Left lung (tissue), 10 donors: ENCODE data around the gene EHMT2. TPM values are rescaled to one million over a fixed set of nuclear protein-coding genes. Genes with fewer than 3 reads are reported as not detected.

Experiments used
- ATAC-seq: fragments of 200-7000 bp; cut with Tn5 transposase; one replicate; pipeline ENCODE4 v1.9.1; 2020; ENCODE audit warnings: moderate library complexity
- DNase-seq, 4 donors: peaks; one replicate each; pipeline ENCODE4 v3.0.0-alpha.2; 2013 to 2020
- H3K27ac ChIP-seq, 2 donors: fragments of 200-600 bp; sonication (generic) in 1 of 2; one replicate each; pipeline versions ENCODE4 v1.5.0 to v1.8.0; 2020 to 2021
- H3K27me3 ChIP-seq, 2 donors: fragments of 200-600 bp; sonication (generic) in 1 of 2; one replicate each; pipeline versions ENCODE4 v1.5.0 to v1.8.0; 2020 to 2021
- H3K36me3 ChIP-seq, 2 donors: fragments of 200-600 bp; sonication (generic) in 1 of 2; one replicate each; pipeline versions ENCODE4 v1.5.0 to v1.8.0; 2020 to 2021
- H3K4me1 ChIP-seq, 2 donors: fragments of 200-600 bp; one replicate each; pipeline ENCODE4 v1.8.0; 2021
- H3K4me3 ChIP-seq, 2 donors: fragments of 200-600 bp; sonication (generic) in 1 of 2; one replicate each; pipeline versions ENCODE4 v1.5.0 to v1.8.0; 2020 to 2021; ENCODE audit warnings: mild to moderate bottlenecking in 1 of 2
- H3K9me3 ChIP-seq, 2 donors: fragments of 200-600 bp; sonication (generic) in 1 of 2; one replicate each; pipeline versions ENCODE4 v1.5.0 to v1.8.0; 2020 to 2021
- intact Hi-C, 2 donors: fragments of 100-400 bp; cut with DNase I; formaldehyde crosslinking; loops; one replicate each; pipeline versions ENCODE4 v1.11.2 to v1.14.2; 2022
- polyA plus RNA-seq, 6 donors: library from polyadenylated mRNA; unstranded; fragments of 120-200 nt; gene quantifications; one replicate each; pipeline ENCODE4 v1.2.1, GENCODE V29; 2013; ENCODE audit not compliant: insufficient read length in 6 of 6
- total RNA-seq, 2 donors: library from RNA; stranded (reverse); fragmentation: NEBNext Ultra II Directional; extraction: Animal tissue kit (Norgen Biotek cat#: 25700); gene quantifications; one replicate each; pipeline ENCODE4 v1.2.1, GENCODE V29; 2021
- TF ChIP-seq, protein P1 (sequence below), 2 donors: fragments of 200-600 bp; sonication (generic) in 1 of 2; IDR thresholded peaks; one replicate each; pipeline versions ENCODE4 v1.5.0 to v1.8.0; 2021; ENCODE audit warnings: antibody characterized with exemption in 2 of 2
- donor health status: DM: no; HTN: yes; CAD: no.
- donor health status: DM: no; HTN: no; CAD: no.

EHMT2 gene
- total and polyA plus RNA-seq, 8 donors, result 41.0 to 85.0 (median 75.3) TPM

DNA sequence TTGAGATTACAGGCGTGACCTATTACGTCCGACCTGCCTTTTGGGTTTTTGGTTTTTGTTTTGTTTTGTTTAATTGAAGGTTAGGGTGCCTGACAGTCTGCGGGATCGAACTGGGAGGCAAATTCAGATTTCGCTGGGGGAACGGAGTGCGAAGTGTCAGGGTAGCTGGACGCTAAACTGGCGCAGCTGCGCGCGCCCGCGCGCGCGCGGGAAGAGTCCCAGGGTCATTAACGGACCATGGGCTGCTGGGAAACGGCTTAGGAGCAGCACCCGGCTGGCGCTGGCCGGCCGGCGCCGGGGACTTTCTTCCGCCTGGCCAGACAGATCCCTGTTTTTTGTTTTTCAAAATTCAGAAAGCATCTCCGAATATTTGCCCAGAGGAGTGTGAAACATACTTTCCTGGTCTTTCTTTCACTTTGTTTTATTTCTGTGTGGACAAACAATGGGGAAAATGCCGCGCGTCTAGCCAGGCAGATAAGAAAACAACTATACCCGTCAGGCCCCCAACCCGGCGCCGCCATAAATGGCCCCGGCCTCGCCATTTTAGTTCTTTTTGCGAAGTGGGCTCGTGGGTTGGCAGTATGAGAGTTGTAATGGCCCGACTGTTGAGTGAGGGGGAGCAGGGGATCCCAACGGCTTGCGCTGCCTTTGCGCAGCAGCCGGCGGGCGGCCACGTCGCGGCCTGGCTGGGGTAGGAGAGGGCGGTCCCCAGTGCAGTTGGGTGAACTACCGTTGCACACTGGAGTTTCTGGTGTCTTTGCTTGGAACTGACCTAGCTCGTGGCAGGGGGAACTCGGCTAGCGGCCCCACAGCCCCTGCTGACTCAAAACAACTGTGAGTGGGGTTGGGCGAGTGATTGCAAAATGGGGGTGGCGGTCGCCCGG, 62.9 kb downstream of the EHMT2 start:
- Histone ChIP-seq H3K4me1 (peaks cover 48 to 80% of the 10 kb centered on the region in 2 donors), H3K27me3 (no peaks in the 10 kb centered on the region), H3K36me3 (peaks cover 0 to 29% of the 10 kb centered on the region in 2 donors), H3K4me3 (peak overlapping the region; percentile 87 to 95), H3K9me3 (no peaks in the 10 kb centered on the region), H3K27ac (peak overlapping the region; percentile 92 to 94)
- intact Hi-C loops, result no loop called here
- ATAC-seq, result peak; percentile 75
- DNase-seq, result peak; percentile 89 to 96 (median 94)
- TF ChIP-seq, protein P1, sequence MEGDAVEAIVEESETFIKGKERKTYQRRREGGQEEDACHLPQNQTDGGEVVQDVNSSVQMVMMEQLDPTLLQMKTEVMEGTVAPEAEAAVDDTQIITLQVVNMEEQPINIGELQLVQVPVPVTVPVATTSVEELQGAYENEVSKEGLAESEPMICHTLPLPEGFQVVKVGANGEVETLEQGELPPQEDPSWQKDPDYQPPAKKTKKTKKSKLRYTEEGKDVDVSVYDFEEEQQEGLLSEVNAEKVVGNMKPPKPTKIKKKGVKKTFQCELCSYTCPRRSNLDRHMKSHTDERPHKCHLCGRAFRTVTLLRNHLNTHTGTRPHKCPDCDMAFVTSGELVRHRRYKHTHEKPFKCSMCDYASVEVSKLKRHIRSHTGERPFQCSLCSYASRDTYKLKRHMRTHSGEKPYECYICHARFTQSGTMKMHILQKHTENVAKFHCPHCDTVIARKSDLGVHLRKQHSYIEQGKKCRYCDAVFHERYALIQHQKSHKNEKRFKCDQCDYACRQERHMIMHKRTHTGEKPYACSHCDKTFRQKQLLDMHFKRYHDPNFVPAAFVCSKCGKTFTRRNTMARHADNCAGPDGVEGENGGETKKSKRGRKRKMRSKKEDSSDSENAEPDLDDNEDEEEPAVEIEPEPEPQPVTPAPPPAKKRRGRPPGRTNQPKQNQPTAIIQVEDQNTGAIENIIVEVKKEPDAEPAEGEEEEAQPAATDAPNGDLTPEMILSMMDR (IDR thresholded peaks at IDR 0.05), result no peak

DNA sequence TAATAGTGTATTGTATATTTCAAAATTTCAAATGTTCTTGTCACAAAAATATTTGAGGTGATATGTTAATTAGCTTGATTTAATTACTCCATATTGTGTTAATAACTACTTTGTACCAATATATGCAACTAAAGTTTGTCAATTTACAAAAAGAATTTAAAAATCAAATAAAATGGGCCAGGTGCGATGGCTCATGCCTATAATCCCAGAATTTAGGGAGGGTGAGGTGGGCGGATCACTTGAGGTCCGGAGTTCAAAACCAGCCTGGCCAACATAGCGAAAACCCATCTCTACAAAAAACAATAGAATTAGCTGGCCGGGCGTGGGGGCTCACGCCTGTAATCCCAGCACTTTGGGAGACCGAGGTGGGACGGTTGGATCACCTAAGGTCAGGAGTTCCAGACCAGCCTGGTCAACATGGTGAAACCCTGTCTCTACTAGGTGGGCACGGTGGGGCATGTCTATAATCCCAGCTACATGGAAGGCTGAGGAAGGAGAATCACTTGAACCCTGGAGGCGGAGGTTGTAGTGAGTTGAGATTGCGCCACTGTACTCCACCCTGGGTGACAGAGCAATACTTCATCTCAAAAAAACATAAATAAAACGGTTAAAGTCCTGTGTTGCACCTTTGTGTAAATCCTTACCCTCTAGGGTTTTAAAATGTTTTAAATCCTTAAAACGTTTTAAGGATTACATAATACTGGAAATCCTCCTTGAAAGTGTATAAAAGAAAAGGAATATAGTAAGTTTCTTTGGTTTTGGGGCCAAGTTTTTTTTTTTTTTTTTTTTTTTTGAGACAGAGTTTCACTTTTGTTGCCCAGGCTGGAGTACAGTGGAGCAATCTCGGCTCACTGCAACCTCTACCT, 65.9 kb downstream of the EHMT2 start:
- ATAC-seq (no peak), DNase-seq (peak in 1 of 4 donors; percentile 50)
- Histone ChIP-seq H3K27me3 (no peaks in the 10 kb centered on the region), H3K9me3 (no peaks in the 10 kb centered on the region), H3K4me1 (peaks cover 24 to 52% of the 10 kb centered on the region in 2 donors), H3K4me3 (peak overlapping the region; percentile 42 to 56), H3K27ac (peak overlapping the region; percentile 84 to 92), H3K36me3 (no peaks in the 10 kb centered on the region)
- TF ChIP-seq, protein P1 (IDR thresholded peaks at IDR 0.05), result no peak
- intact Hi-C loops, result no loop called here

DNA sequence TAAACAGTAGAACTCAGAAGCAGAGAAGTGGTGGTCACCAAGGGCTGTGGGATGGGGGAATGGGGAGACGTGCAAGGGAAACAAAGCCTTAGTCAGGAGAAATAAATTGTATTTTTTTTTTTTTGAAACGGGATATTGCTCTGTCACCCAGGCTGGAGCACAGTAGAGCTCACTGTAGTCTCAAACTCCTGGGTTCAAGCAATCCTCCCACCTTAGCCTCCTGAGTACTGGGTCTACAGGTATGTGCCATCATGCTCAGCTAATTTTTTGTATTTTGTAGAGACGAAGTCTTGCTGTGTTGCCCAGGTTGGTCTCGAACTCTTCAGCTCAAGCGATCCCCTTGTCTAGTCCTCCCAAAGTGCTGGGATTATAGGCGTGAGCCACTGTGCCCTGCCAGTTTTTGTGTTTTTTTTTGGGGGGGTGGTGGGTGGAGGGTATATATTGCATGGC, 66.6 kb downstream of the EHMT2 start:
- H3K36me3 ChIP-seq, result no peaks in the 10 kb centered on the region
- no peaks in the 10 kb centered on the region for H3K9me3 ChIP-seq
- ATAC-seq (no peak), DNase-seq (no peak)
- H3K4me1 ChIP-seq, result peaks cover 25 to 52% of the 10 kb centered on the region in 2 donors
- peak overlapping the region; percentile 84 for H3K27ac ChIP-seq
- no peaks in the 10 kb centered on the region for H3K27me3 ChIP-seq
- intact Hi-C loops, result no loop called here
- TF ChIP-seq, protein P1 (IDR thresholded peaks at IDR 0.05), result no peak
- peak overlapping the region; percentile 42 to 56 for H3K4me3 ChIP-seq

Other genes starting within 250 kb of the EHMT2 start
Only the 30 nearest of the 36 such genes appear.
- 10 to 100 TPM in 1 of 2 donors, 1 to 10 TPM in 1; 6.9 to 13.6 TPM for gene LY6G5B, start 227.7 kb downstream of the EHMT2 start, total RNA-seq
- gene LY6G5B, start 227.7 kb downstream of the EHMT2 start, polyA plus RNA-seq, result 10 to 100 TPM; 25.2 to 41.0 (median 35.8) TPM
- 1 to 10 TPM; 3.1 to 5.9 TPM for gene LY6G5C, start 216.6 kb downstream of the EHMT2 start, total RNA-seq
- gene LY6G5C, start 216.6 kb downstream of the EHMT2 start, polyA plus RNA-seq, result 1 to 10 TPM; 2.9 to 6.3 (median 3.7) TPM
- gene ABHD16A, start 194.4 kb downstream of the EHMT2 start, total RNA-seq, result 10 to 100 TPM; 53.6 to 58.6 TPM
- gene ABHD16A, start 194.4 kb downstream of the EHMT2 start, polyA plus RNA-seq, result 10 to 100 TPM; 55.7 to 63.9 (median 58.6) TPM
- 1 to 10 TPM in 1 of 2 donors, not detected in 1; 1.4 TPM for gene LY6G6F, start 190.8 kb downstream of the EHMT2 start, total RNA-seq
- 1 to 10 TPM in 4 of 6 donors, under 1 TPM in 2; 0.53 to 1.8 (median 1.2) TPM for gene LY6G6F, start 190.8 kb downstream of the EHMT2 start, polyA plus RNA-seq
- gene LY6G6D, start 182.3 kb downstream of the EHMT2 start, total RNA-seq, result not detected
- under 1 TPM in 1 of 6 donors, not detected in 5; 0.57 TPM for gene LY6G6D, start 182.3 kb downstream of the EHMT2 start, polyA plus RNA-seq
- not detected for gene LY6G6C, start 176.0 kb downstream of the EHMT2 start, total RNA-seq
- under 1 TPM; 0.17 to 0.75 (median 0.43) TPM for gene LY6G6C, start 176.0 kb downstream of the EHMT2 start, polyA plus RNA-seq
- 1 to 10 TPM; 1.2 to 1.9 TPM for gene MPIG6B, start 174.3 kb downstream of the EHMT2 start, total RNA-seq
- 1 to 10 TPM; 2.8 to 3.5 (median 3.0) TPM for gene MPIG6B, start 174.3 kb downstream of the EHMT2 start, polyA plus RNA-seq
- gene DDAH2, start 168.4 kb downstream of the EHMT2 start, total RNA-seq, result 10 to 100 TPM; 70.2 to 77.3 TPM
- 100 to 1,000 TPM; 139 to 199 (median 175) TPM for gene DDAH2, start 168.4 kb downstream of the EHMT2 start, polyA plus RNA-seq
- 100 to 1,000 TPM; 283 to 465 TPM for gene CLIC1, start 161.2 kb downstream of the EHMT2 start, total RNA-seq
- 100 to 1,000 TPM; 226 to 279 (median 261) TPM for gene CLIC1, start 161.2 kb downstream of the EHMT2 start, polyA plus RNA-seq
- gene MSH5, start 157.7 kb downstream of the EHMT2 start, total RNA-seq, result 10 to 100 TPM in 1 of 2 donors, 1 to 10 TPM in 1; 9.7 to 20.0 TPM
- gene MSH5, start 157.7 kb downstream of the EHMT2 start, polyA plus RNA-seq, result 10 to 100 TPM; 34.4 to 49.8 (median 39.1) TPM
- 1 to 10 TPM; 1.3 to 3.9 TPM for gene SAPCD1, start 135.0 kb downstream of the EHMT2 start, total RNA-seq
- 10 to 100 TPM in 2 of 6 donors, 1 to 10 TPM in 4; 6.5 to 11.1 (median 8.2) TPM for gene SAPCD1, start 135.0 kb downstream of the EHMT2 start, polyA plus RNA-seq
- gene VWA7, start 120.4 kb downstream of the EHMT2 start, total RNA-seq, result 1 to 10 TPM; 4.6 to 5.0 TPM
- gene VWA7, start 120.4 kb downstream of the EHMT2 start, polyA plus RNA-seq, result 1 to 10 TPM; 1.4 to 3.8 (median 2.2) TPM
- 100 to 1,000 TPM in 1 of 2 donors, 10 to 100 TPM in 1; 43.6 to 103 TPM for gene VARS1, start 101.9 kb downstream of the EHMT2 start, total RNA-seq
- 10 to 100 TPM; 38.4 to 61.7 (median 46.6) TPM for gene VARS1, start 101.9 kb downstream of the EHMT2 start, polyA plus RNA-seq
- gene LSM2, start 90.7 kb downstream of the EHMT2 start, total RNA-seq, result 10 to 100 TPM; 38.7 to 51.5 TPM
- 10 to 100 TPM; 79.4 to 88.5 (median 83.6) TPM for gene LSM2, start 90.7 kb downstream of the EHMT2 start, polyA plus RNA-seq
- 1 to 10 TPM in 1 of 2 donors, under 1 TPM in 1; 0.99 to 1.2 TPM for gene HSPA1L, start 82.4 kb downstream of the EHMT2 start, total RNA-seq
- 1 to 10 TPM; 2.8 to 4.4 (median 3.4) TPM for gene HSPA1L, start 82.4 kb downstream of the EHMT2 start, polyA plus RNA-seq
- gene HSPA1A, start 82.2 kb downstream of the EHMT2 start, total RNA-seq, result 100 to 1,000 TPM; 155 to 205 TPM
- gene HSPA1A, start 82.2 kb downstream of the EHMT2 start, polyA plus RNA-seq, result 100 to 1,000 TPM in 2 of 6 donors, 10 to 100 TPM in 4; 64.3 to 124 (median 78.3) TPM
- 100 to 1,000 TPM; 104 to 180 TPM for gene HSPA1B, start 70.0 kb downstream of the EHMT2 start, total RNA-seq
- gene HSPA1B, start 70.0 kb downstream of the EHMT2 start, polyA plus RNA-seq, result 100 to 1,000 TPM in 2 of 6 donors, 10 to 100 TPM in 4; 66.6 to 125 (median 89.1) TPM
- 100 to 1,000 TPM in 1 of 2 donors, 10 to 100 TPM in 1; 90.4 to 106 TPM for gene NEU1, start 34.9 kb downstream of the EHMT2 start, total RNA-seq
- gene NEU1, start 34.9 kb downstream of the EHMT2 start, polyA plus RNA-seq, result 10 to 100 TPM; 25.7 to 29.8 (median 29.3) TPM
- 10 to 100 TPM; 37.5 to 78.8 TPM for gene SLC44A4, start 18.7 kb downstream of the EHMT2 start, total RNA-seq
- gene SLC44A4, start 18.7 kb downstream of the EHMT2 start, polyA plus RNA-seq, result 10 to 100 TPM in 5 of 6 donors, 1 to 10 TPM in 1; 9.6 to 22.9 (median 18.7) TPM
- 1 to 10 TPM; 4.8 to 6.5 TPM for gene ZBTB12, start 4.4 kb upstream of the EHMT2 start, total RNA-seq
- gene ZBTB12, start 4.4 kb upstream of the EHMT2 start, polyA plus RNA-seq, result 10 to 100 TPM; 20.7 to 23.4 (median 22.9) TPM
- 100 to 1,000 TPM; 181 to 192 TPM for gene C2, start 30.0 kb upstream of the EHMT2 start, total RNA-seq
- gene C2, start 30.0 kb upstream of the EHMT2 start, polyA plus RNA-seq, result 1 to 10 TPM; 3.3 to 7.6 (median 4.9) TPM
- gene CFB, start 48.4 kb upstream of the EHMT2 start, total RNA-seq, result 100 to 1,000 TPM in 1 of 2 donors, 10 to 100 TPM in 1; 69.1 to 131 TPM
- gene CFB, start 48.4 kb upstream of the EHMT2 start, polyA plus RNA-seq, result 1 to 10 TPM; 1.7 to 6.9 (median 3.0) TPM
- 10 to 100 TPM; 42.9 to 56.2 TPM for gene NELFE, start 61.3 kb upstream of the EHMT2 start, total RNA-seq
- 10 to 100 TPM; 77.9 to 93.0 (median 82.9) TPM for gene NELFE, start 61.3 kb upstream of the EHMT2 start, polyA plus RNA-seq
- gene SKIC2, start 61.5 kb upstream of the EHMT2 start, total RNA-seq, result 10 to 100 TPM; 65.4 to 67.9 TPM
- 10 to 100 TPM; 39.1 to 50.8 (median 42.2) TPM for gene SKIC2, start 61.5 kb upstream of the EHMT2 start, polyA plus RNA-seq
- 10 to 100 TPM; 16.2 to 17.8 TPM for gene DXO, start 74.4 kb upstream of the EHMT2 start, total RNA-seq
- gene DXO, start 74.4 kb upstream of the EHMT2 start, polyA plus RNA-seq, result 10 to 100 TPM; 21.4 to 28.3 (median 26.5) TPM
- 100 to 1,000 TPM in 1 of 2 donors, 10 to 100 TPM in 1; 95.5 to 124 TPM for gene C4A, start 84.4 kb upstream of the EHMT2 start, total RNA-seq
- gene C4A, start 84.4 kb upstream of the EHMT2 start, polyA plus RNA-seq, result 10 to 100 TPM in 2 of 6 donors, 1 to 10 TPM in 4; 5.9 to 20.7 (median 7.4) TPM
- gene C4B, start 117.1 kb upstream of the EHMT2 start, total RNA-seq, result 100 to 1,000 TPM in 1 of 2 donors, 10 to 100 TPM in 1; 81.3 to 101 TPM
- 10 to 100 TPM in 4 of 6 donors, 1 to 10 TPM in 2; 8.2 to 19.8 (median 11.8) TPM for gene C4B, start 117.1 kb upstream of the EHMT2 start, polyA plus RNA-seq
- under 1 TPM; 0.23 to 0.47 TPM for gene CYP21A2, start 140.7 kb upstream of the EHMT2 start, total RNA-seq
- gene CYP21A2, start 140.7 kb upstream of the EHMT2 start, polyA plus RNA-seq, result 1 to 10 TPM in 2 of 6 donors, under 1 TPM in 4; 0.65 to 1.6 (median 0.88) TPM
- 10 to 100 TPM; 44.8 to 78.4 TPM for gene TNXB, start 211.6 kb upstream of the EHMT2 start, total RNA-seq
- 10 to 100 TPM; 10.0 to 22.9 (median 15.5) TPM for gene TNXB, start 211.6 kb upstream of the EHMT2 start, polyA plus RNA-seq
- gene ATF6B, start 230.5 kb upstream of the EHMT2 start, total RNA-seq, result 10 to 100 TPM; 70.7 to 72.1 TPM
- gene ATF6B, start 230.5 kb upstream of the EHMT2 start, polyA plus RNA-seq, result 10 to 100 TPM; 81.5 to 95.8 (median 90.4) TPM